ENCODE data around the gene RPSA. TPM values are rescaled to one million over a fixed set of nuclear protein-coding genes. Genes with fewer than 3 reads are reported as not detected.

Gene RPSA
- total RNA-seq, 2 donors from 2014 or later: 1,584 to 1,777 TPM

- Mint-ChIP-seq H3K4me1 (peaks cover 33% of the 10 kb centered on the region), H3K9me3 (no peaks in the 10 kb centered on the region), H3K4me3 (peak overlapping the region; percentile 99), H3K27ac (peak overlapping the region; percentile 90), H3K27me3 (ENCODE audit: insufficient read depth) (peaks cover 1% of the 10 kb centered on the region), H3K36me3 (ENCODE audit: low read depth) (peaks cover 17% of the 10 kb centered on the region)
- H3K4me3 ChIP-seq (ENCODE audit: low read length): peak overlapping the region; percentile 92
- WGBS, 2 experiments (ENCODE audit: insufficient coverage in 1 of 2, insufficient read length in 1 of 2): 67 to 81% methylated on average over 6 to 9 of the region's 9 CpGs
- no peak overlapping the region for H3K27ac ChIP-seq (ENCODE audit: low read depth, low read length)
- no peaks in the 10 kb centered on the region for H3K9me3 ChIP-seq (ENCODE audit: control insufficient read depth, low read length)
- no peaks in the 10 kb centered on the region for H3K4me1 ChIP-seq (ENCODE audit: control insufficient read depth, insufficient read depth, low read length)
- H3K27me3 ChIP-seq (ENCODE audit: control insufficient read depth, insufficient read depth, low read length, poor library complexity, severe bottlenecking): no peaks in the 10 kb centered on the region
- DNase-seq: peak; percentile 67
- peaks cover 18% of the 10 kb centered on the region for H3K36me3 ChIP-seq (ENCODE audit: control insufficient read depth, insufficient read depth, low read length)
- TF ChIP-seq CTCF (conservative IDR thresholded peaks at IDR 0.05): no peak
- H3K9ac ChIP-seq (ENCODE audit: extremely low read depth, low read length, poor library complexity, severe bottlenecking): no peak overlapping the region
Measured at GRCh38 chr3:39385456-39386090, 20.9 kb upstream of the RPSA start.

GRCh38 chr3:39386318-39386717 lies 20.2 kb upstream of the RPSA start:
- WGBS, 2 experiments (ENCODE audit: insufficient coverage in 1 of 2, insufficient read length in 1 of 2): 50 to 77% methylated on average over 2 to 5 of the region's 5 CpGs
- H3K27me3 Mint-ChIP-seq (ENCODE audit: insufficient read depth): peaks cover 1% of the 10 kb centered on the region
- H3K27ac Mint-ChIP-seq: no peak overlapping the region
- Histone ChIP-seq H3K27ac (ENCODE audit: low read depth, low read length) (no peak overlapping the region), H3K4me1 (ENCODE audit: control insufficient read depth, insufficient read depth, low read length) (no peaks in the 10 kb centered on the region), H3K9ac (ENCODE audit: extremely low read depth, low read length, poor library complexity, severe bottlenecking) (no peak overlapping the region), H3K27me3 (ENCODE audit: control insufficient read depth, insufficient read depth, low read length, poor library complexity, severe bottlenecking) (no peaks in the 10 kb centered on the region), H3K9me3 (ENCODE audit: control insufficient read depth, low read length) (no peaks in the 10 kb centered on the region), H3K4me3 (ENCODE audit: low read length) (no peak overlapping the region), H3K36me3 (ENCODE audit: control insufficient read depth, insufficient read depth, low read length) (peaks cover 26% of the 10 kb centered on the region)
- DNase-seq: no peak
- H3K4me1 Mint-ChIP-seq: peaks cover 33% of the 10 kb centered on the region
- H3K36me3 Mint-ChIP-seq (ENCODE audit: low read depth): peaks cover 24% of the 10 kb centered on the region
- H3K4me3 Mint-ChIP-seq: no peak overlapping the region
- TF ChIP-seq CTCF (conservative IDR thresholded peaks at IDR 0.05): no peak
- no peaks in the 10 kb centered on the region for H3K9me3 Mint-ChIP-seq

- no peak for TF ChIP-seq CTCF (conservative IDR thresholded peaks at IDR 0.05)
- H3K36me3 Mint-ChIP-seq (ENCODE audit: low read depth): peaks cover 35% of the 10 kb centered on the region
- H3K4me3 ChIP-seq (ENCODE audit: low read length): no peak overlapping the region
- H3K4me1 Mint-ChIP-seq: peaks cover 33% of the 10 kb centered on the region
- no peaks in the 10 kb centered on the region for H3K4me1 ChIP-seq (ENCODE audit: control insufficient read depth, insufficient read depth, low read length)
- no peaks in the 10 kb centered on the region for H3K9me3 Mint-ChIP-seq
- no peak overlapping the region for H3K4me3 Mint-ChIP-seq
- WGBS, 2 experiments (ENCODE audit: insufficient coverage in 1 of 2, insufficient read length in 1 of 2): 95% methylated on average over 1 of the region's 1 CpG; no CpG with 5 or more reads in 1 of the 2 experiments
- H3K9ac ChIP-seq (ENCODE audit: extremely low read depth, low read length, poor library complexity, severe bottlenecking): no peak overlapping the region
- H3K27ac ChIP-seq (ENCODE audit: low read depth, low read length): no peak overlapping the region
- peaks cover 36% of the 10 kb centered on the region for H3K36me3 ChIP-seq (ENCODE audit: control insufficient read depth, insufficient read depth, low read length)
- no peaks in the 10 kb centered on the region for H3K27me3 ChIP-seq (ENCODE audit: control insufficient read depth, insufficient read depth, low read length, poor library complexity, severe bottlenecking)
- H3K9me3 ChIP-seq (ENCODE audit: control insufficient read depth, low read length): no peaks in the 10 kb centered on the region
- DNase-seq: no peak
- peaks cover 1% of the 10 kb centered on the region for H3K27me3 Mint-ChIP-seq (ENCODE audit: insufficient read depth)
- peak overlapping the region; percentile 9 for H3K27ac Mint-ChIP-seq
Measured at GRCh38 chr3:39387411-39387975, 19.0 kb upstream of the RPSA start.
